T-helper 1 cell (primary cell): ENCODE measurements around the gene TBCD.

Experiments used
- DNase-seq, 5 donors: peaks; one replicate each; pipeline ENCODE4 v3.0.0-alpha.2; 2012 to 2020

TBCD gene

GRCh38 chr17:82927661-82928601, 176.1 kb downstream of the TBCD start:
- DNase-seq, result no peak

- DNase-seq, result no peak
Measured at GRCh38 chr17:82929011-82929622, 177.3 kb downstream of the TBCD start.

- no peak for DNase-seq
Measured at GRCh38 chr17:82929676-82930042, 177.8 kb downstream of the TBCD start.

- DNase-seq, result no peak
Measured at GRCh38 chr17:82930043-82930923, 178.4 kb downstream of the TBCD start.

GRCh38 chr17:82930924-82931698, 179.2 kb downstream of the TBCD start:
- no peak for DNase-seq

GRCh38 chr17:82931699-82932517, 180.0 kb downstream of the TBCD start:
- DNase-seq, result no peak

GRCh38 chr17:82932518-82933310, 180.8 kb downstream of the TBCD start:
- DNase-seq, result no peak

GRCh38 chr17:82933911-82934310, 182.0 kb downstream of the TBCD start:
- DNase-seq, result no peak

- no peak for DNase-seq
Measured at GRCh38 chr17:82935966-82936767, 184.3 kb downstream of the TBCD start.

- no peak for DNase-seq
Measured at GRCh38 chr17:82936768-82937171, 184.9 kb downstream of the TBCD start.

GRCh38 chr17:82937411-82938371, 185.8 kb downstream of the TBCD start:
- no peak for DNase-seq

GRCh38 chr17:82938486-82938872, 186.6 kb downstream of the TBCD start:
- DNase-seq, result no peak

- DNase-seq, result no peak
Measured at GRCh38 chr17:82938873-82939620, 187.2 kb downstream of the TBCD start.

GRCh38 chr17:82939621-82940135, 187.8 kb downstream of the TBCD start:
- DNase-seq, result no peak

GRCh38 chr17:82940226-82941020, 188.6 kb downstream of the TBCD start:
- DNase-seq, result no peak
